NCI-H1694 treated with DMSO at 0.1 percent for 48 hours (cell line): ENCODE measurements around the gene BPIFA2.

Experiments
- DNase-seq: peaks from one replicate; lab custom pipeline; 2025; lab: John Stamatoyannopoulos, UW

Gene BPIFA2

DNA sequence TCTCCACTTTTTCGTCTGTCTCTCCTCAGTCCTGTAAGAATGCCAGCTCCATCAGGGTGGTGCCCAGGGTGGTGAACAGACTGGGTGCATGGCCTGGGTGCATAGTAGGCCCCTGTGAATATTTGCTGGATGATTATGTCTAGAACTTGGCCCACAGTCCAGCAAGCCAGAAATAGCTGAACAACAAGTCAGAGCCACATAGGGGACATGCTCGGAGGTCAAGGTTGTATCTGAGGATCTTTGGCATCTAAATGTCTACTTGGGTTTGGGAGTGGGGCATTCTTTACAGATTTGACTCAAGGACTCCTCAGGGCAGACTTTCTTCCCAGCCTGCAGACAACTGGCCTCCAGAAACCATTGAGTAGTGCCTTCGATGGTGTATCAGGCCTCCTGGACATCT, 31.1 kb downstream of the BPIFA2 start:
- DNase-seq: no peak

GRCh38 chr20:33202451-33202850, 34.5 kb downstream of the BPIFA2 start:
- DNase-seq: no peak

DNA sequence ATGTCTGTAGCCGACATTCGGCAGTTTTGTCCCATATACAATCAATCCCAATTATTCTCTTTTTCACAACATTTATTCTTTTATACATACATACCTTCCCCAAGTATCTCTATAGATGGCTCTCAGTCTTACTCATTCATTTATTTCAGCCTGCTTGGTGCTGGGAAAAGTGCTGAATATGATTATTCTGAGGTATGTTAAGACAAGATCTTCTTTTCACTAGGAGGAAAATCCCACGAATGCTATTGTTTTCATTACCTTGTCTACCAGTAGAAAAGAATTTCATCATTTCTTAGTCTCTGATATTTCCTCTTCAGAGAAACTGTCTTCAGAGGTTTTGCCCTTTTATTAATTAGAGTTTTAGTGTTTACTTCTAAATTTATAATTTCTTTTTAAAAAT, 35.5 kb downstream of the BPIFA2 start:
- no peak for DNase-seq

GRCh38 chr20:33209789-33210188, 41.8 kb downstream of the BPIFA2 start:
- DNase-seq: no peak

GRCh38 chr20:33210371-33210770, 42.4 kb downstream of the BPIFA2 start:
- no peak for DNase-seq

DNA sequence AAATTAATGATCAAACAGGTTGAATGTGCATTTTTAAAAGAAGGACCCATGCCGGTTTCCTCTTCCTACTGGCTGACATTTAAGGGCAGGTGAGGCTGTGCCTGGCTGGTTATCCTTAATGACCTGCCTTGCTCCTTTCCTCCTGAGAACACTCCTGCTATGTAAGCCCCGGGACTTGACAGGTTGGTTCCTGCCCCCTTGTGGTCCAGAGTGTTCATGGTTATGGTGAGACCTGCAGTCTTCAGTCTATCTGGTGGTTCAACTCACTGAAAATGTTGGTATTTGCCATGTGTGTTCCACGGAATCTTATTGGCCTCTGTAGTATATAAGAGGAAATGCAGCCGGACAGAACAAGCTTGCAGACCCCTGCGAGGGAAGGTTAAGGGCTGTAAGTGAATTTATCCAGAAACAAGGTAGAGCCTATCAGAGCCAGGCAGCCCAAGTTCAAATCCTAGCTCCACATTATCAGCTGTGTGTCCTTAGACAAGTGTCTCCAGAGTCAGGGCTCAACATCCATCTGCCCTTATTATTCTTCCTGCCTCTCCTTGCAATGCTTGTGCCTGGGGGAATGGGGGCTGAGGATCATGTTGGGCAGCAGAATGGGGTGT, 44.0 kb downstream of the BPIFA2 start:
- DNase-seq: peak; percentile 44

DNA sequence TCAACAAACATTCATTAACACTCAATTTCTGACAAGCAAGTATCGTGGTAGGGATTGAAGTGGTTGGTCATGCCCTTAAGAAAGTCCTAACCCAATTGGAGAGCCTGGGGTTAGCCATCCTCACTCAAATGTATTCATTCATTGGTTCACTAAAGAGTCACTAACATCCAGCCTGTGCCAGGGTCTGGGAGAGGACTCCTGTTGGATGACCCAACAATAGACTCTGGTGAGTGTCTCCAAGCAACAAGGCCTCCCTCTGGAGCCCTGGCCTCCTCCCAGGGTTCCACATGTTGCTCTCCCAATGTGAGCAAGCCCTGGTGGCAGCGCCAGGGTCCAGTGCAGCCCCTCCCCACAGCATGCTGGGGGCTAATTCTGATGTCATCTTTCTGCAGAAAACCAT, 49.1 kb downstream of the BPIFA2 start, which contains the start of gene BPIFA3:
Gene BPIFA3 (plus strand): TSS at position 301 of the 400 bp plus-strand sequence. CDS start 185 bp downstream, outside the sequence.
- no peak for DNase-seq

GRCh38 chr20:33224399-33224798, 56.4 kb downstream of the BPIFA2 start:
- no peak for DNase-seq

DNA sequence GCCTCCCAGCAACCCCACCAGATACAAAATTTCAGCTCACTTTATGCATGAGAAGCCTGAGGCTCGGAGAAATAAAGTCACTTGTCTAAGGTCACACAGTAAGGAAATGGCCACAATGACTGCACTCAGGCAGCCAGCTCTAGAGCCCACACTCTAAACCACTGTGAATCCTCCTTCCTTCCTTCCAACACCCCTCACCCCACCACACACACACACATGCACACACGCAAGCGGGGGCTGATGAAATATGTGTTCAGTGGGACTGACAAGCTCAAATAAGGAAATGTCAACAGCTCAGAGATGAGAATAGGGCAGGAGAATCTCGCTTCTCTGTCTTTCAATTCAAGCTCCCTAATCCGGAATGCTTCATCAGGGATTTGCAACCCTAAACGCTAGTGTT, 61.9 kb downstream of the BPIFA2 start:
- no peak for DNase-seq
